PFSK-1 (cell line): ENCODE results near the gene ASCL4.

ENCODE experiments used
- POLR2AphosphoS5 ChIP-seq: IDR thresholded peaks from 2 replicates; pipeline ENCODE4 v1.6.1; 2012; ENCODE audit warnings: low read depth, mild to moderate bottlenecking, control low read depth, low read length, moderate library complexity
- TAF1 ChIP-seq: IDR thresholded peaks from 2 replicates; pipeline ENCODE4 v1.6.1; 2012; ENCODE audit warnings: low read length, control low read depth, borderline replicate concordance; ENCODE audit not compliant: insufficient read depth

DNA sequence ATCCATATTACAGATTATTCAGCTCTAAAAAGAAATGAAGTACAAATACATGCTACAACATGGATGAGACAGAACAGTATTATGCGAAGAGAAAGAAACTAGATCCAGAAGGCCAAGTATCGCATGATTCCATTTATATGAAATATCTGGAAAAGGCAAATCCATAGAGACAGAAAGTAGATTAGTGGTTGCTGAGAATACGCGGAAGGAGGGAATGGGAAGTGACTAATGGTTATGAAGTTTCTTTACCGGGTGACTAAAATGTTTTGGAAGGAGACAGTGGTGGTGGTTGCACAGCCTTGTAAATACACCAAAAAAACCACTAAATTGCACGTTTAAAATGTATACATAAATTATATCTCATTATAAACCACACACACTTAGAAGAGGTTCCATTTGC is 26.0 kb upstream of the ASCL4 start:
- TF ChIP-seq POLR2AphosphoS5 (no peak), TAF1 (no peak)
